PC-3 (cell line): Measurements from ENCODE around the gene CGB2. TPM values are rescaled to one million over a fixed set of nuclear protein-coding genes. Genes with fewer than 3 reads are reported as not detected.

Experiments
- ATAC-seq: fragments of 200-7000 bp; cut with Tn5 transposase; 2 replicates; pipeline ENCODE4 v1.9.1; 2020; ENCODE audit warnings: mild to moderate bottlenecking, moderate library complexity
- BruUV-seq: library from RNA; stranded (reverse); fragments of 400-500 nt; replicated peaks from 2 replicates; lab custom pipeline; 2021; lab: Mats Ljungman, UMichigan
- CTCF ChIA-PET: fragments of 300-600 bp; sonication (Branson Sonifier 250); formaldehyde crosslinking; loops from one replicate; lab custom pipeline; 2022; ENCODE audit warnings: antibody characterized with exemption; lab: Charles Lee
- POLR2A ChIA-PET: fragments of 300-600 bp; sonication (Branson Sonifier 250); formaldehyde crosslinking; loops from one replicate; lab custom pipeline; 2022; ENCODE audit warnings: antibody characterized with exemption; ENCODE audit not compliant: unreplicated experiment; lab: Charles Lee
- DNase-seq: peaks from one replicate; pipeline ENCODE4 v3.0.0-alpha.2; 2015
- H2AFZ ChIP-seq: fragments of 300-600 bp; sonication (generic); 2 replicates; pipeline ENCODE4 v1.6.0; 2016; ENCODE audit warnings: antibody characterized with exemption, low read length
- H3F3A ChIP-seq: fragments of 300-600 bp; sonication (generic); one replicate; pipeline ENCODE4 v1.6.0; 2017; ENCODE audit warnings: antibody characterized with exemption, low read length, control low read depth, mild to moderate bottlenecking; ENCODE audit not compliant: unreplicated experiment
- H3K27ac ChIP-seq: fragments of 300-600 bp; sonication (generic); 2 replicates; pipeline ENCODE4 v1.5.1; 2016; ENCODE audit warnings: mild to moderate bottlenecking, low read length
- H3K27me3 ChIP-seq: fragments of 300-600 bp; sonication (generic); 2 replicates; pipeline ENCODE4 v1.6.1; 2016; ENCODE audit warnings: low read length, mixed read lengths
- H3K36me3 ChIP-seq: fragments of 300-600 bp; sonication (generic); 2 replicates; pipeline ENCODE4 v1.6.1; 2016; ENCODE audit warnings: low read depth, mixed run types, low read length, mixed read lengths
- H3K4me1 ChIP-seq: fragments of 300-600 bp; sonication (generic); 2 replicates; pipeline ENCODE4 v1.5.1; 2016; ENCODE audit warnings: low read length; ENCODE audit not compliant: insufficient read depth
- H3K4me2 ChIP-seq: fragments of 300-600 bp; sonication (generic); 2 replicates; pipeline ENCODE4 v1.6.0; 2016; ENCODE audit warnings: low read length
- H3K4me3 ChIP-seq: fragments of 300-600 bp; sonication (generic); 2 replicates; pipeline ENCODE4 v1.5.1; 2016; ENCODE audit warnings: mild to moderate bottlenecking, low read length, mixed read lengths
- H3K79me2 ChIP-seq: fragments of 300-600 bp; sonication (generic); 2 replicates; pipeline ENCODE4 v1.6.1; 2017; ENCODE audit warnings: low read length, mixed read lengths
- H3K9ac ChIP-seq: fragments of 300-600 bp; sonication (generic); 2 replicates; pipeline ENCODE4 v1.6.0; 2016; ENCODE audit warnings: mild to moderate bottlenecking, low read length
- H3K9me2 ChIP-seq: fragments of 300-600 bp; sonication (generic); replicated peaks from 2 replicates; pipeline ENCODE4 v1.6.1; 2016; ENCODE audit warnings: mixed run types, low read length, mixed read lengths
- H3K9me3 ChIP-seq: fragments of 300-600 bp; sonication (generic); 2 replicates; pipeline ENCODE4 v1.6.1; 2016; ENCODE audit warnings: low read length, mixed read lengths
- H4K20me1 ChIP-seq: fragments of 300-600 bp; sonication (generic); 2 replicates; pipeline ENCODE4 v1.6.1; 2016; ENCODE audit warnings: low read length, mixed read lengths
- CTCF ChIP-seq: fragments of 300-600 bp; sonication (generic); conservative IDR thresholded peaks from 2 replicates; pipeline ENCODE4 v1.5.1; 2017; ENCODE audit warnings: antibody characterized with exemption, low read depth, mild to moderate bottlenecking, low read length
- EZH2 ChIP-seq: fragments of 300-600 bp; sonication (generic); IDR thresholded peaks from one replicate; pipeline ENCODE4 v1.6.1; 2017; ENCODE audit warnings: antibody characterized with exemption, mild to moderate bottlenecking, low read length; ENCODE audit not compliant: unreplicated experiment
- EZH2phosphoT487 ChIP-seq: fragments of 300-600 bp; sonication (generic); IDR thresholded peaks from 2 replicates; pipeline ENCODE4 v1.6.1; 2018; ENCODE audit warnings: mild to moderate bottlenecking, antibody characterized with exemption, low read length, borderline replicate concordance
- intact Hi-C: fragments of 100-400 bp; cut with micrococcal nuclease; formaldehyde crosslinking; loops from 2 replicates; pipeline ENCODE4 v1.9.0; 2023
- total RNA-seq: library from RNA; depleted of rRNA; stranded (reverse); fragments of >200 nt; gene quantifications from 2 replicates; pipeline ENCODE4 v1.2.3, GENCODE V29; 2014

Gene CGB2
- total RNA-seq, 1 experiment from 2014 or later, result not detected

- Histone ChIP-seq H3K4me1 (peaks cover 4% of the 10 kb centered on the region; the same call in 1 of the 2 replicates), H3K79me2 (no peaks in the 10 kb centered on the region), H3F3A (no peaks in the 10 kb centered on the region), H3K27me3 (no peaks in the 10 kb centered on the region), H3K9me2 (no peaks in the 10 kb centered on the region), H3K9ac (0 out of 2 replicates have a peak within 1 kb of the TSS, but pooled peaks have one; percentile 12), H4K20me1 (no peaks in the 10 kb centered on the region), H3K4me3 (peak within 1 kb of the TSS; percentile 71), H3K9me3 (no peaks in the 10 kb centered on the region), H3K4me2 (peak within 1 kb of the TSS; percentile 96), H3K27ac (no peak within 1 kb of the TSS), H2AFZ (peak within 1 kb of the TSS; percentile 85), H3K36me3 (no peaks in the 10 kb centered on the region)
- POLR2A ChIA-PET, result interaction anchor here (1.0 kb wide), 1 partner anchor 64 kb away, joined by 4 read pairs; the partner anchor contains the start of genes GYS1 and RUVBL2
- TF ChIP-seq CTCF (no peak), EZH2phosphoT487 (no peak), EZH2 (no peak)
- DNase-seq (peak; percentile 70), ATAC-seq (peak; percentile 75)
- BruUV-seq, result no TSS peak
- CTCF ChIA-PET, result interaction anchor here (0.5 to 0.9 kb wide), 2 partner anchors 16 to 86 kb away, joined by 3 read pairs; no protein-coding TSS in a partner anchor
- intact Hi-C loops, result no loop called here
Observed at GRCh38 chr19:49057636-49058234, 26.0 kb downstream of the CGB2 start, which contains the start of gene CGB7. Gene CGB7 (minus strand): TSS chr19:49057749. CDS start chr19:49055375, 2,374 bp downstream.

- no TSS peak for BruUV-seq
- TF ChIP-seq EZH2phosphoT487, result no peak
- TF ChIP-seq CTCF, result no peak
- no peak for TF ChIP-seq EZH2
- H3K4me3 ChIP-seq, result no peak overlapping the region
- CTCF ChIA-PET, result no interaction called here
- peaks cover 4% of the 10 kb centered on the region; the same call in 1 of the 2 replicates for H3K4me1 ChIP-seq
- no peak overlapping the region for H3K27ac ChIP-seq
- POLR2A ChIA-PET, result no interaction called here
- no peaks in the 10 kb centered on the region for H3K36me3 ChIP-seq
- H3K9me3 ChIP-seq, result no peaks in the 10 kb centered on the region
- intact Hi-C loops, result no loop called here
- H3F3A ChIP-seq, result no peaks in the 10 kb centered on the region
- no peaks in the 10 kb centered on the region for H3K27me3 ChIP-seq
- H3K4me2 ChIP-seq, result no peak overlapping the region
- DNase-seq, result no peak
- no peaks in the 10 kb centered on the region for H3K9me2 ChIP-seq
- ATAC-seq, result no peak
- H3K9ac ChIP-seq, result no peak overlapping the region
- no peaks in the 10 kb centered on the region for H4K20me1 ChIP-seq
- no peaks in the 10 kb centered on the region for H3K79me2 ChIP-seq
- H2AFZ ChIP-seq, result no peak overlapping the region
Observed at GRCh38 chr19:49058562-49058961, 26.9 kb downstream of the CGB2 start.

GRCh38 chr19:49059053-49059452, 27.4 kb downstream of the CGB2 start:
- no peak for TF ChIP-seq EZH2
- no peak for TF ChIP-seq CTCF
- no peak for TF ChIP-seq EZH2phosphoT487
- no peak overlapping the region for H3K4me2 ChIP-seq
- ChIA-PET CTCF (no interaction called here), POLR2A (no interaction called here)
- H3K4me3 ChIP-seq, result no peak overlapping the region
- DNase-seq (no peak), ATAC-seq (no peak)
- no peaks in the 10 kb centered on the region for H3K9me2 ChIP-seq
- H3K36me3 ChIP-seq, result no peaks in the 10 kb centered on the region
- H2AFZ ChIP-seq, result no peak overlapping the region
- intact Hi-C loops, result no loop called here
- no peaks in the 10 kb centered on the region for H3F3A ChIP-seq
- peaks cover 4% of the 10 kb centered on the region; the same call in 1 of the 2 replicates for H3K4me1 ChIP-seq
- no peak overlapping the region for H3K9ac ChIP-seq
- no peaks in the 10 kb centered on the region for H3K9me3 ChIP-seq
- no peaks in the 10 kb centered on the region for H4K20me1 ChIP-seq
- no peaks in the 10 kb centered on the region for H3K27me3 ChIP-seq
- no peaks in the 10 kb centered on the region for H3K79me2 ChIP-seq
- H3K27ac ChIP-seq, result no peak overlapping the region
- no TSS peak for BruUV-seq
